Mammary epithelial cell (primary cell): ENCODE data around the gene ANO1.

ENCODE experiments used
- EZH2 ChIP-seq: IDR thresholded peaks from 2 replicates; pipeline ENCODE4 v1.6.1; 2012; ENCODE audit warnings: low read length, inconsistent platforms, borderline replicate concordance
- TF ChIP-seq, protein P1 (sequence below), 2 donors: IDR thresholded peaks in 1 of 2; conservative IDR thresholded peaks in 1 of 2; 2 replicates each; pipeline ENCODE4 v1.5.1; 2011 to 2012; ENCODE audit warnings: inconsistent platforms in 2 of 2, low read length in 2 of 2, mild to moderate bottlenecking in 2 of 2, control low read depth in 1 of 2, low read depth in 1 of 2; ENCODE audit not compliant: insufficient read depth in 1 of 2; ENCODE audit errors: extremely low read depth in 1 of 2

DNA sequence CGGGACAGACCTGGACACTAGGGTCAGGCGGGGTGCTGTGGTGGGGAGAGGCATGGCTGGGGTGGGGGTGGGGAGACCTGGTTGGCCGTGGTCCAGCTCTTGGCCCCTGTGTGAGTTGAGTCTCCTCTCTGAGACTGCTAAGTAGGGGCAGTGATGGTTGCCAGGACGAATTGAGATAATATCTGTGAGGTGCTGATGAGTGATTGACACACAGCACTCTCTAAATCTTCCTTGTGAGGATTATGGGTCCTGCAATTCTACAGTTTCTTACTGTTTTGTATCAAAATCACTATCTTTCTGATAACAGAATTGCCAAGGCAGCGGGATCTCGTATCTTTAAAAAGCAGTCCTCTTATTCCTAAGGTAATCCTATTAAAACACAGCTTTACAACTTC is 128.9 kb downstream of the ANO1 start:
- TF ChIP-seq, protein P1, sequence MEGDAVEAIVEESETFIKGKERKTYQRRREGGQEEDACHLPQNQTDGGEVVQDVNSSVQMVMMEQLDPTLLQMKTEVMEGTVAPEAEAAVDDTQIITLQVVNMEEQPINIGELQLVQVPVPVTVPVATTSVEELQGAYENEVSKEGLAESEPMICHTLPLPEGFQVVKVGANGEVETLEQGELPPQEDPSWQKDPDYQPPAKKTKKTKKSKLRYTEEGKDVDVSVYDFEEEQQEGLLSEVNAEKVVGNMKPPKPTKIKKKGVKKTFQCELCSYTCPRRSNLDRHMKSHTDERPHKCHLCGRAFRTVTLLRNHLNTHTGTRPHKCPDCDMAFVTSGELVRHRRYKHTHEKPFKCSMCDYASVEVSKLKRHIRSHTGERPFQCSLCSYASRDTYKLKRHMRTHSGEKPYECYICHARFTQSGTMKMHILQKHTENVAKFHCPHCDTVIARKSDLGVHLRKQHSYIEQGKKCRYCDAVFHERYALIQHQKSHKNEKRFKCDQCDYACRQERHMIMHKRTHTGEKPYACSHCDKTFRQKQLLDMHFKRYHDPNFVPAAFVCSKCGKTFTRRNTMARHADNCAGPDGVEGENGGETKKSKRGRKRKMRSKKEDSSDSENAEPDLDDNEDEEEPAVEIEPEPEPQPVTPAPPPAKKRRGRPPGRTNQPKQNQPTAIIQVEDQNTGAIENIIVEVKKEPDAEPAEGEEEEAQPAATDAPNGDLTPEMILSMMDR (conservative IDR thresholded peaks at IDR 0.05 in 1 of 2, IDR thresholded peaks at IDR 0.05 in 1 of 2; ENCODE audit: extremely low read depth in 1 of 2, insufficient read depth in 1 of 2, low read depth in 1 of 2, low read length in 2 of 2), result no peak
- no peak for TF ChIP-seq EZH2
